ENCODE data around the gene COQ9.
"Not testable (repeated sequence)": the region's sequence is repeated elsewhere in the genome, so short reads cannot be mapped to it uniquely, and the experiment has no call there.

The COQ9 gene

GRCh38 chr16:57447186-57447962 is at the start of gene COQ9, which contains the start of gene CIAPIN1:
Gene COQ9 (plus strand): TSS chr16:57447479. CDS start chr16:57447506, 27 bp downstream.
Gene CIAPIN1 (minus strand): TSS chr16:57447385. CDS start chr16:57440928, 6,457 bp downstream.
- DNase-seq = peak; percentile 99

GRCh38 chr16:57397493-57397892 is 49.8 kb upstream of the COQ9 start:
- DNase-seq = not testable (repeated sequence)

- DNase-seq = no peak
These were observed 45.2 kb upstream of the COQ9 start for GRCh38 chr16:57401943-57402640.

GRCh38 chr16:57403965-57404817 is 43.1 kb upstream of the COQ9 start, which contains the start of gene CCL17:
Gene CCL17 (plus strand): TSS chr16:57404767. CDS start chr16:57413933, 9,166 bp downstream.
- no peak for DNase-seq

GRCh38 chr16:57405097-57405496 is 42.2 kb upstream of the COQ9 start:
- DNase-seq = no peak

- DNase-seq = no peak
These were observed 40.4 kb upstream of the COQ9 start for GRCh38 chr16:57406881-57407280.

- DNase-seq = no peak
These were observed 39.5 kb upstream of the COQ9 start for GRCh38 chr16:57407521-57408353.

- no peak for DNase-seq
These were observed 38.2 kb upstream of the COQ9 start for GRCh38 chr16:57409065-57409464.

GRCh38 chr16:57409870-57410587 is 37.2 kb upstream of the COQ9 start:
- DNase-seq = peak; percentile 64

- no peak for DNase-seq
These were observed 35.8 kb upstream of the COQ9 start for GRCh38 chr16:57411362-57411976.

GRCh38 chr16:57412584-57412983 is 34.7 kb upstream of the COQ9 start:
- DNase-seq = no peak

GRCh38 chr16:57413301-57413730 is 34.0 kb upstream of the COQ9 start:
- DNase-seq = no peak

GRCh38 chr16:57413733-57414132 is 33.5 kb upstream of the COQ9 start:
- no peak for DNase-seq

- DNase-seq = no peak
These were observed 31.2 kb upstream of the COQ9 start for GRCh38 chr16:57416084-57416483.

- DNase-seq = no peak
These were observed 27.8 kb upstream of the COQ9 start for GRCh38 chr16:57419506-57419905.

GRCh38 chr16:57422026-57422944 is 25.0 kb upstream of the COQ9 start:
- DNase-seq = peak; percentile 83

- no peak for DNase-seq
These were observed 24.1 kb upstream of the COQ9 start for GRCh38 chr16:57423152-57423551.

- DNase-seq = no peak
These were observed 22.7 kb upstream of the COQ9 start for GRCh38 chr16:57424583-57424982.

GRCh38 chr16:57426356-57426755 is 20.9 kb upstream of the COQ9 start:
- no peak for DNase-seq

GRCh38 chr16:57427307-57427706 is 20.0 kb upstream of the COQ9 start:
- DNase-seq = no peak

All from DMS53 (cell line).